Panc1 (cell line): ENCODE results near the gene LPP.

Experiments
- POLR2AphosphoS5 ChIP-seq: IDR thresholded peaks from 2 replicates; pipeline ENCODE4 v1.6.1; 2012; ENCODE audit warnings: mild to moderate bottlenecking, low read depth, low read length, moderate library complexity
- TF ChIP-seq, protein P1 (sequence below): fragments of 450-650 bp; IDR thresholded peaks from 2 replicates; pipeline ENCODE4 v1.5.1; 2017; ENCODE audit warnings: mild to moderate bottlenecking
- TF ChIP-seq, protein P2 (sequence below), 2 experiments: IDR thresholded peaks; 2 replicates each; pipeline ENCODE4 v1.6.1; 2011 to 2012; ENCODE audit warnings: low read depth in 2 of 2, control low read depth in 1 of 2, low read length in 1 of 2, mild to moderate bottlenecking in 1 of 2, moderate library complexity in 1 of 2; ENCODE audit not compliant: insufficient read depth in 1 of 2

DNA sequence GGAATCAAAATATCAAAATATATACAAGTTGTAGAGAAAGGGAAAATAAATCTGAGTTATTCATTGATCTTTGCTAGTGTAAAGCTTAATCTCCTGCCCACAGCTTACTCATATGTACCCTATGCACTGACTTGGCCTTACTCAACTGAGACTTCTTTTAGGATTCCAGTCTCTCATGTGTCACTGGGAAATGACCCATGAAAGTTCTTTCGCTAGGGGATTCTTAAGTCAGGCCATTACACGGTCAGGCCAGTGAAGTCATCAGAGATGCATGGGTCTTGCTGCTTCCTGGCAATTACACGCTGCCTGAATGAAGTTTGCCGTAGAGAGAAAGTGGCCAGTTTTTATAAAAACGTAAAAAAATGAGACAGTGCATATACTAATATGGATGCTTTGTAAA is 20.7 kb upstream of the LPP start:
- TF ChIP-seq, protein P1, sequence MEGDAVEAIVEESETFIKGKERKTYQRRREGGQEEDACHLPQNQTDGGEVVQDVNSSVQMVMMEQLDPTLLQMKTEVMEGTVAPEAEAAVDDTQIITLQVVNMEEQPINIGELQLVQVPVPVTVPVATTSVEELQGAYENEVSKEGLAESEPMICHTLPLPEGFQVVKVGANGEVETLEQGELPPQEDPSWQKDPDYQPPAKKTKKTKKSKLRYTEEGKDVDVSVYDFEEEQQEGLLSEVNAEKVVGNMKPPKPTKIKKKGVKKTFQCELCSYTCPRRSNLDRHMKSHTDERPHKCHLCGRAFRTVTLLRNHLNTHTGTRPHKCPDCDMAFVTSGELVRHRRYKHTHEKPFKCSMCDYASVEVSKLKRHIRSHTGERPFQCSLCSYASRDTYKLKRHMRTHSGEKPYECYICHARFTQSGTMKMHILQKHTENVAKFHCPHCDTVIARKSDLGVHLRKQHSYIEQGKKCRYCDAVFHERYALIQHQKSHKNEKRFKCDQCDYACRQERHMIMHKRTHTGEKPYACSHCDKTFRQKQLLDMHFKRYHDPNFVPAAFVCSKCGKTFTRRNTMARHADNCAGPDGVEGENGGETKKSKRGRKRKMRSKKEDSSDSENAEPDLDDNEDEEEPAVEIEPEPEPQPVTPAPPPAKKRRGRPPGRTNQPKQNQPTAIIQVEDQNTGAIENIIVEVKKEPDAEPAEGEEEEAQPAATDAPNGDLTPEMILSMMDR: no peak
- TF ChIP-seq, protein P2, sequence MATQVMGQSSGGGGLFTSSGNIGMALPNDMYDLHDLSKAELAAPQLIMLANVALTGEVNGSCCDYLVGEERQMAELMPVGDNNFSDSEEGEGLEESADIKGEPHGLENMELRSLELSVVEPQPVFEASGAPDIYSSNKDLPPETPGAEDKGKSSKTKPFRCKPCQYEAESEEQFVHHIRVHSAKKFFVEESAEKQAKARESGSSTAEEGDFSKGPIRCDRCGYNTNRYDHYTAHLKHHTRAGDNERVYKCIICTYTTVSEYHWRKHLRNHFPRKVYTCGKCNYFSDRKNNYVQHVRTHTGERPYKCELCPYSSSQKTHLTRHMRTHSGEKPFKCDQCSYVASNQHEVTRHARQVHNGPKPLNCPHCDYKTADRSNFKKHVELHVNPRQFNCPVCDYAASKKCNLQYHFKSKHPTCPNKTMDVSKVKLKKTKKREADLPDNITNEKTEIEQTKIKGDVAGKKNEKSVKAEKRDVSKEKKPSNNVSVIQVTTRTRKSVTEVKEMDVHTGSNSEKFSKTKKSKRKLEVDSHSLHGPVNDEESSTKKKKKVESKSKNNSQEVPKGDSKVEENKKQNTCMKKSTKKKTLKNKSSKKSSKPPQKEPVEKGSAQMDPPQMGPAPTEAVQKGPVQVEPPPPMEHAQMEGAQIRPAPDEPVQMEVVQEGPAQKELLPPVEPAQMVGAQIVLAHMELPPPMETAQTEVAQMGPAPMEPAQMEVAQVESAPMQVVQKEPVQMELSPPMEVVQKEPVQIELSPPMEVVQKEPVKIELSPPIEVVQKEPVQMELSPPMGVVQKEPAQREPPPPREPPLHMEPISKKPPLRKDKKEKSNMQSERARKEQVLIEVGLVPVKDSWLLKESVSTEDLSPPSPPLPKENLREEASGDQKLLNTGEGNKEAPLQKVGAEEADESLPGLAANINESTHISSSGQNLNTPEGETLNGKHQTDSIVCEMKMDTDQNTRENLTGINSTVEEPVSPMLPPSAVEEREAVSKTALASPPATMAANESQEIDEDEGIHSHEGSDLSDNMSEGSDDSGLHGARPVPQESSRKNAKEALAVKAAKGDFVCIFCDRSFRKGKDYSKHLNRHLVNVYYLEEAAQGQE (IDR thresholded peaks at IDR 0.05; ENCODE audit: insufficient read depth in 1 of 2, low read depth in 2 of 2, low read length in 1 of 2): no peak
- no peak for TF ChIP-seq POLR2AphosphoS5
